Nephron (organoid): Measurements from ENCODE around the gene PDSS2.
A peak's percentile ranks its signal among the peaks of the same experiment; 100 is the strongest.

Experiments used
- H3K27ac Mint-ChIP-seq, 3 experiments: 2 replicates each; pipeline ENCODE4 v1.8.0; 2020; ENCODE audit warnings: mixed read lengths in 3 of 3, mild to moderate bottlenecking in 2 of 3, moderate library complexity in 1 of 3
- H3K27me3 Mint-ChIP-seq: 2 replicates; pipeline ENCODE4 v1.8.0; 2021; ENCODE audit warnings: low read depth, mild to moderate bottlenecking, moderate library complexity, mixed read lengths
- H3K36me3 Mint-ChIP-seq: 2 replicates; pipeline ENCODE4 v1.8.0; 2020; ENCODE audit warnings: low read depth, mixed read lengths
- H3K4me1 Mint-ChIP-seq: 2 replicates; pipeline ENCODE4 v1.8.0; 2020; ENCODE audit warnings: mixed read lengths
- H3K4me3 Mint-ChIP-seq, 3 experiments: 2 replicates each; pipeline ENCODE4 v1.8.0; 2020; ENCODE audit warnings: mild to moderate bottlenecking in 3 of 3, mixed read lengths in 3 of 3, moderate library complexity in 2 of 3
- H3K9me3 Mint-ChIP-seq: 2 replicates; pipeline ENCODE4 v1.8.0; 2020; ENCODE audit warnings: mixed read lengths
- TF ChIP-seq, protein P1 (sequence below), 3 experiments: fragments of 200-600 bp; sonication (generic); IDR thresholded peaks; one replicate each; pipeline ENCODE4 v1.5.0; 2021; ENCODE audit warnings: antibody characterized with exemption in 3 of 3; ENCODE audit not compliant: unreplicated experiment in 3 of 3

The PDSS2 gene

DNA sequence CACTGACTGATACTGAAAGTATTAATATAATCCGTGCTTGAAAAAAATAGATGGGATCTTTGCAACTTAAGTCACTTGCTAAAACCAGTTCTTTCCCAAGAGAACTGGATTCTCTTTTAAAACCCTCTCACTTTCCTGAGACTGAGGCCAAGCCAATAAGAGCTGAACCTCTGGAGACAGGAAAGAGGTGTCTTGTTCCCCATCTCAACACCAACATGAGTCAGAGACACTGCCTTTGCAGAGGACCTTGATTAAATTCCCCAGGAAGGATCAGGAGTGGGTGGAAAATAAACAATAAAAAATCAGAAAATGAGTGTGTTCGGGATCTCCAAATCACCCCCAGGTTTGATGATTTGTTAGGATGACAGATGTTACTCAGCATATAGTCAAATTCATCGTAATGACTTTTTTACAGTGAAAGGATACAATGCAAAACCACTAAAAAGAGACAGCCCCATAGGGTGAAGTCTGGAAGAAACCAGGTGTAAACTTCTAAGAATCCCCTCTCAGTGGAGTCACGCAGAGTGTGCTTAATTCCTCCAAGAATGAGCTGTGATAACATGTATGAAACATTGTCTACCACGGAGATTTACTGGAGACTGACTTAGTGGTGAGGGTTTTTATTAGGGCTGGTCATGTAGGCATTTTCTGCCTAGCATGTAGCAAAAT, 221.2 kb downstream of the PDSS2 start:
- H3K4me1 Mint-ChIP-seq, result peaks cover 13% of the 10 kb centered on the region
- no peak overlapping the region for H3K4me3 Mint-ChIP-seq
- peak overlapping the region in 1 of 3 experiments; percentile 10 for H3K27ac Mint-ChIP-seq
- peaks cover 30% of the 10 kb centered on the region for H3K36me3 Mint-ChIP-seq
- H3K27me3 Mint-ChIP-seq, result no peaks in the 10 kb centered on the region
- TF ChIP-seq, protein P1, sequence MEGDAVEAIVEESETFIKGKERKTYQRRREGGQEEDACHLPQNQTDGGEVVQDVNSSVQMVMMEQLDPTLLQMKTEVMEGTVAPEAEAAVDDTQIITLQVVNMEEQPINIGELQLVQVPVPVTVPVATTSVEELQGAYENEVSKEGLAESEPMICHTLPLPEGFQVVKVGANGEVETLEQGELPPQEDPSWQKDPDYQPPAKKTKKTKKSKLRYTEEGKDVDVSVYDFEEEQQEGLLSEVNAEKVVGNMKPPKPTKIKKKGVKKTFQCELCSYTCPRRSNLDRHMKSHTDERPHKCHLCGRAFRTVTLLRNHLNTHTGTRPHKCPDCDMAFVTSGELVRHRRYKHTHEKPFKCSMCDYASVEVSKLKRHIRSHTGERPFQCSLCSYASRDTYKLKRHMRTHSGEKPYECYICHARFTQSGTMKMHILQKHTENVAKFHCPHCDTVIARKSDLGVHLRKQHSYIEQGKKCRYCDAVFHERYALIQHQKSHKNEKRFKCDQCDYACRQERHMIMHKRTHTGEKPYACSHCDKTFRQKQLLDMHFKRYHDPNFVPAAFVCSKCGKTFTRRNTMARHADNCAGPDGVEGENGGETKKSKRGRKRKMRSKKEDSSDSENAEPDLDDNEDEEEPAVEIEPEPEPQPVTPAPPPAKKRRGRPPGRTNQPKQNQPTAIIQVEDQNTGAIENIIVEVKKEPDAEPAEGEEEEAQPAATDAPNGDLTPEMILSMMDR (IDR thresholded peaks at IDR 0.05; ENCODE audit: unreplicated experiment in 3 of 3), result no peak
- H3K9me3 Mint-ChIP-seq, result peaks cover 14% of the 10 kb centered on the region

DNA sequence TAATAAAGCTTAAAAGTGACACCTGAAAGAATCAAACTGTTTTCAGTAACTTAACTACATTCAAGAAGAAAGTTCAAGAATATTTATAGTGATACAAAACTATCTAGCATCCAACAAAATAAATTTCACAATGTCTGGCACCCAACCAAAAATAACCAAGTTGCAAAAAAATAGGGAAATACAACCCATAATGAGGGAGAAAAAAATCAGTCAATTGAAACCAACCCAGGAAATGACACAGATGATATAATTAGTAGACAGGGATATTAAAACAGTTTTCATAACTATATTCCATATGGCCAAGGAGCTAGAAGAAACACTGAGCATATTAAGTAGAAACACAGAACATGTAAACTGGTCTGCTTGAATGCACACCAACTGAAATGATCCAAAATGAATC, 223.9 kb downstream of the PDSS2 start:
- Mint-ChIP-seq H3K4me3 (no peak overlapping the region), H3K9me3 (peaks cover 14% of the 10 kb centered on the region), H3K27ac (peak overlapping the region; percentile 16 to 86 (median 55)), H3K4me1 (peaks cover 8% of the 10 kb centered on the region), H3K36me3 (peaks cover 26% of the 10 kb centered on the region), H3K27me3 (no peaks in the 10 kb centered on the region)
- TF ChIP-seq, protein P1 (IDR thresholded peaks at IDR 0.05; ENCODE audit: unreplicated experiment in 3 of 3), result no peak

DNA sequence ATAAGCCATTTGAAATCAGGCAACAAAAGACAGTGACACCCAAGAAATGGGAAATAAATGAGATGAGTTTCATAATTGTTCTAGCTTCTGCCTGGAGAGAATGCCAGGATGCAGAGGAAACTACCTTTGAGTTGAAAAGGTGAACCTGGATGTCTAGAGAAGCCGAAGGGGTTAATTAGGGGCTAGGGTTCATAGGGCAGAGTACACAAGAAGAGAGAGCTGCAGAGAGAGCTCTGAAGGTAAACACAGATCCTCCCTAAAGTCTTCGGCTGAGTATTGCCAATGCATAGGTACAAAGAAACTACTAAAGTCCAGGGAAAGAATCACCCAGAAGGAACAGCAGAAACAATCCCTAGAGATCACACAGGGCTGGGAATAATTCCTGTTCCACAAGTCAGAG, 224.4 kb downstream of the PDSS2 start:
- peaks cover 14% of the 10 kb centered on the region for H3K9me3 Mint-ChIP-seq
- peaks cover 26% of the 10 kb centered on the region for H3K36me3 Mint-ChIP-seq
- H3K4me1 Mint-ChIP-seq, result peaks cover 8% of the 10 kb centered on the region
- TF ChIP-seq, protein P1 (IDR thresholded peaks at IDR 0.05; ENCODE audit: unreplicated experiment in 3 of 3), result no peak
- no peaks in the 10 kb centered on the region for H3K27me3 Mint-ChIP-seq
- H3K27ac Mint-ChIP-seq, result peak overlapping the region in 2 of 3 experiments; percentile 55 to 86
- no peak overlapping the region for H3K4me3 Mint-ChIP-seq

DNA sequence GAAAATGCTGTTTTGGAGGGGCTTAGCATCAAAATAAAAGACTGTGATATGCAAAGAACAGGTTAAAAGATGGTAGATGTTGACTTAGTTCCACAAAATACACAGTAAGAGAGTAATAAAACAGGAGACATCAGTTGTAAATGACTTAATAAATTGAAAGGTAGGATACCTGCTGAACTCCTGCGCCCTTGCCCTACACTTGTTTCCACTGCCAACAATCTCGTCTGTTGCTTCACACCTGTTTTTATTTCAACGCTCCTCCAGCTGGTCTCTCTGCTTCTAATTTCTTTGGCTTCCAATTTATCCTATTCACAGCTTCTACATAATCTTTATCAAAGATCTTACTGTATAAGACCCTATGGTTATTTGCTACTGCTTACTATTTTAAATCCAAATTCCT, 228.1 kb downstream of the PDSS2 start:
- no peaks in the 10 kb centered on the region for H3K27me3 Mint-ChIP-seq
- no peak overlapping the region for H3K27ac Mint-ChIP-seq
- H3K9me3 Mint-ChIP-seq, result peaks cover 11% of the 10 kb centered on the region
- TF ChIP-seq, protein P1 (IDR thresholded peaks at IDR 0.05; ENCODE audit: unreplicated experiment in 3 of 3), result no peak
- peaks cover 8% of the 10 kb centered on the region for H3K4me1 Mint-ChIP-seq
- H3K36me3 Mint-ChIP-seq, result peaks cover 14% of the 10 kb centered on the region
- H3K4me3 Mint-ChIP-seq, result no peak overlapping the region

DNA sequence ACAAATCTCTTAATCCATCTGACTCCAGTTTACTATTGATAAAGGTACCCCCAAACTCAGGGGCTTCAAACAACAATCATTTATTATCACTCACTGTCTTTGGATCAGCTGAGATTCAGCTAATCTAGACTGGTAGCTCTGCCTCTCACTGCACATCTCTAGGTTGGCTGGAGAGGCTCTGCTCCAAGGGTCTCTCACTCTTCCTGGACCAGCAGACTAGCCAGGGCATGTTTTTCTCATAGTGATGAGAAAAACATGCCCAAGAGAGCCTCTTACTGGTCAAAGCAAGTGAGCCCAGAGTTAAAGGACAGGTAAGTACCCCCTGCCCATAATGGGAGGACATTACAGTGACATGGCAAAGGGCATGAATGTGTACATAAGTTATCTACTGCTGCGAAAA, 228.9 kb downstream of the PDSS2 start:
- no peak overlapping the region for H3K27ac Mint-ChIP-seq
- peaks cover 6% of the 10 kb centered on the region for H3K36me3 Mint-ChIP-seq
- H3K9me3 Mint-ChIP-seq, result peaks cover 5% of the 10 kb centered on the region
- no peaks in the 10 kb centered on the region for H3K27me3 Mint-ChIP-seq
- H3K4me3 Mint-ChIP-seq, result no peak overlapping the region
- peaks cover 2% of the 10 kb centered on the region for H3K4me1 Mint-ChIP-seq
- TF ChIP-seq, protein P1 (IDR thresholded peaks at IDR 0.05; ENCODE audit: unreplicated experiment in 3 of 3), result no peak

DNA sequence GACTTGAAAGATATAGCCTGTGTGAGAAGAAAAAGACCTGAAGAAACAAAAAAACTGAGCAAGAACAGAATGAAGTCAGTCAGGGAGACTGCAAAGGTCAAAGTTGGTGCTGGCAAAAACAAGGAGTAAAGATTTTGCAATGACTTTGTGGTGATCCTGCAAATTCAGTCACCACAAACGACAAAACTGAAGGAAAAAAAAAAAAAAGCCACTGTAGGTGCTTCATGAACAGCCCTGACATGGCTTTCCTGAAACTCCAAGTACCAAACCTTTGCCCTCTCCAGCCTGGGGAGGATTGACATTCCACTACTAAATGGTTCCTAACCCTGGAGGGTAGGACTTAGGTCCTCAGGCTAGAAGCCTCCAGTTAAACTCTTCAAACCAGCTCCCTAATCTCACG, 229.3 kb downstream of the PDSS2 start:
- no peaks in the 10 kb centered on the region for H3K4me1 Mint-ChIP-seq
- H3K27me3 Mint-ChIP-seq, result no peaks in the 10 kb centered on the region
- TF ChIP-seq, protein P1 (IDR thresholded peaks at IDR 0.05; ENCODE audit: unreplicated experiment in 3 of 3), result no peak
- no peak overlapping the region for H3K4me3 Mint-ChIP-seq
- H3K27ac Mint-ChIP-seq, result no peak overlapping the region
- peaks cover 3% of the 10 kb centered on the region for H3K36me3 Mint-ChIP-seq
- peaks cover 2% of the 10 kb centered on the region for H3K9me3 Mint-ChIP-seq
